Measurements from ENCODE around the gene NEURL1. TPM values are rescaled to one million over a fixed set of nuclear protein-coding genes. Genes with fewer than 3 reads are reported as not detected.

The NEURL1 gene
- total and polyA plus RNA-seq, 2 donors (not counting 1 experiment from before 2014, with no cell fraction given): 0.30 to 0.57 TPM

- Histone ChIP-seq H3K27ac (ENCODE audit: low read length in 2 of 2) (no peak overlapping the region), H3K9me3 (ENCODE audit: control extremely low read depth in 1 of 3, control insufficient read depth in 2 of 3, insufficient read depth in 1 of 3, low read length in 2 of 3) (peaks cover 0 to 3% (median 0%) of the 10 kb centered on the region in 3 donors), H2AFZ (ENCODE audit: insufficient read depth, low read depth, low read length, poor library complexity, severe bottlenecking) (no peak overlapping the region), H3K79me2 (ENCODE audit: control insufficient read depth, insufficient read depth, low read length) (no peaks in the 10 kb centered on the region), H3K9ac (ENCODE audit: low read length) (no peak overlapping the region), H3K36me3 (replicated peaks in 1 of 2; ENCODE audit: control extremely low read depth in 1 of 2, control insufficient read depth in 1 of 2, extremely low read depth in 1 of 2, insufficient read depth in 2 of 2, low read length in 1 of 2) (no peaks in the 10 kb centered on the region), H3K27me3 (replicated peaks in 1 of 4; ENCODE audit: control extremely low read depth in 1 of 4, control insufficient read depth in 3 of 4, insufficient read depth in 4 of 4, low read length in 3 of 4) (peaks cover 0 to 12% (median 5%) of the 10 kb centered on the region in 4 experiments), H3K4me2 (replicated peaks; ENCODE audit: low read depth, low read length, poor library complexity, severe bottlenecking) (no peak overlapping the region), H3K4me3 (ENCODE audit: control extremely low read depth in 1 of 5, extremely low read depth in 1 of 5, insufficient read depth in 1 of 5, low read depth in 2 of 5, low read length in 4 of 5) (no peak overlapping the region), H3K4me1 (ENCODE audit: control insufficient read depth in 2 of 2, insufficient read depth in 2 of 2, low read length in 2 of 2) (peaks cover under 1 to 12% of the 10 kb centered on the region in 2 donors), H4K20me1 (ENCODE audit: control insufficient read depth, insufficient read depth, low read length, poor library complexity, severe bottlenecking) (no peaks in the 10 kb centered on the region)
- WGBS (ENCODE audit: insufficient coverage): 92% methylated on average over 1 of the region's 1 CpG
- DNase-seq: no peak
- no peak for ATAC-seq (ENCODE audit: low read depth)
- H3K4me1 Mint-ChIP-seq: peaks cover 21% of the 10 kb centered on the region
- H3K4me3 Mint-ChIP-seq: no peak overlapping the region
- no peak for TF ChIP-seq EZH2 (IDR thresholded peaks at IDR 0.05; ENCODE audit: borderline replicate concordance, insufficient read depth, low read depth, low read length, poor library complexity, severe bottlenecking)
- TF ChIP-seq CTCF (IDR thresholded peaks at IDR 0.05): no peak
- intact Hi-C loops (cut with micrococcal nuclease): no loop called here
- no peak overlapping the region for H3K27ac Mint-ChIP-seq
- POLR2A ChIA-PET: interaction anchor here (0.6 kb wide), 1 partner anchor 18 kb away, joined by 6 read pairs; no protein-coding TSS in a partner anchor
- H3K27me3 Mint-ChIP-seq: peaks cover 15% of the 10 kb centered on the region
- H3K9me3 Mint-ChIP-seq (ENCODE audit: insufficient read depth): no peaks in the 10 kb centered on the region
- CTCF ChIA-PET: interaction anchor here (1.3 kb wide), 1 partner anchor 43 kb away, joined by 3 read pairs; no protein-coding TSS in a partner anchor
Measured at GRCh38 chr10:103550229-103550628, 56.7 kb downstream of the NEURL1 start.

- POLR2A ChIA-PET: no interaction called here
- CTCF ChIA-PET: no interaction called here
- H3K9me3 ChIP-seq (ENCODE audit: control extremely low read depth in 1 of 3, control insufficient read depth in 2 of 3, insufficient read depth in 1 of 3, low read length in 2 of 3): peaks cover 0 to 3% (median 0%) of the 10 kb centered on the region in 3 donors
- Mint-ChIP-seq H3K4me1 (peaks cover 24% of the 10 kb centered on the region), H3K27ac (no peak overlapping the region), H3K9me3 (ENCODE audit: insufficient read depth) (no peaks in the 10 kb centered on the region), H3K27me3 (peaks cover 27% of the 10 kb centered on the region), H3K4me3 (no peak overlapping the region)
- H2AFZ ChIP-seq (ENCODE audit: insufficient read depth, low read depth, low read length, poor library complexity, severe bottlenecking): no peak overlapping the region
- DNase-seq (no peak), ATAC-seq (ENCODE audit: low read depth) (no peak)
- peaks cover 0 to 27% (median 15%) of the 10 kb centered on the region in 4 experiments for H3K27me3 ChIP-seq (replicated peaks in 1 of 4; ENCODE audit: control extremely low read depth in 1 of 4, control insufficient read depth in 3 of 4, insufficient read depth in 4 of 4, low read length in 3 of 4)
- H3K9ac ChIP-seq (ENCODE audit: low read length): no peak overlapping the region
- peaks cover 8 to 17% of the 10 kb centered on the region in 2 donors for H3K4me1 ChIP-seq (ENCODE audit: control insufficient read depth in 2 of 2, insufficient read depth in 2 of 2, low read length in 2 of 2)
- no peaks in the 10 kb centered on the region for H4K20me1 ChIP-seq (ENCODE audit: control insufficient read depth, insufficient read depth, low read length, poor library complexity, severe bottlenecking)
- H3K79me2 ChIP-seq (ENCODE audit: control insufficient read depth, insufficient read depth, low read length): no peaks in the 10 kb centered on the region
- TF ChIP-seq EZH2 (IDR thresholded peaks at IDR 0.05; ENCODE audit: borderline replicate concordance, insufficient read depth, low read depth, low read length, poor library complexity, severe bottlenecking) (no peak), CTCF (IDR thresholded peaks at IDR 0.05) (no peak)
- H3K27ac ChIP-seq (ENCODE audit: low read length in 2 of 2): no peak overlapping the region
- no peaks in the 10 kb centered on the region for H3K36me3 ChIP-seq (replicated peaks in 1 of 2; ENCODE audit: control extremely low read depth in 1 of 2, control insufficient read depth in 1 of 2, extremely low read depth in 1 of 2, insufficient read depth in 2 of 2, low read length in 1 of 2)
- 66% methylated on average over 8 of the region's 10 CpGs for WGBS (ENCODE audit: insufficient coverage)
- H3K4me2 ChIP-seq (replicated peaks; ENCODE audit: low read depth, low read length, poor library complexity, severe bottlenecking): no peak overlapping the region
- intact Hi-C loops (cut with micrococcal nuclease): no loop called here
- H3K4me3 ChIP-seq (ENCODE audit: control extremely low read depth in 1 of 5, extremely low read depth in 1 of 5, insufficient read depth in 1 of 5, low read depth in 2 of 5, low read length in 4 of 5): no peak overlapping the region
Measured at GRCh38 chr10:103551619-103552602, 58.4 kb downstream of the NEURL1 start.
